HG02938 (cell line): ENCODE data around the gene SLC6A6.

Source experiments
- ATAC-seq: cut with Tn5 transposase; IDR thresholded peaks from one replicate; pipeline ENCODE4 v1.9.1; 2021; ENCODE audit warnings: mild to moderate bottlenecking, moderate library complexity; ENCODE audit not compliant: unreplicated experiment

Gene SLC6A6

DNA sequence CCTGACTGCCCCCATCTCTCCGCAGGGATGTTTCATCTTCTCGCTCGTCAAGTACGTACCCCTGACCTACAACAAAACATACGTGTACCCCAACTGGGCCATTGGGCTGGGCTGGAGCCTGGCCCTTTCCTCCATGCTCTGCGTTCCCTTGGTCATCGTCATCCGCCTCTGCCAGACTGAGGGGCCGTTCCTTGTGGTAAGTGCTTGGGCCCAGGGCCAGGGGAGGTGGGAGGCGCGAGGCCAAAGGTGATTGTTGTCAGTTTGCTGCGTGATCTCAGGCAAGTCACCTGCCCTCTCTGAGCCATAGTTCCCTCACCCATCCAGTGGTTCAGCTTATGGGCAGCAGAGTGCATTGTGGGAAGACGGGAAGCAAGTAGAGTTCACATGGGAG lies 79.2 kb downstream of the SLC6A6 start:
- no peak for ATAC-seq

DNA sequence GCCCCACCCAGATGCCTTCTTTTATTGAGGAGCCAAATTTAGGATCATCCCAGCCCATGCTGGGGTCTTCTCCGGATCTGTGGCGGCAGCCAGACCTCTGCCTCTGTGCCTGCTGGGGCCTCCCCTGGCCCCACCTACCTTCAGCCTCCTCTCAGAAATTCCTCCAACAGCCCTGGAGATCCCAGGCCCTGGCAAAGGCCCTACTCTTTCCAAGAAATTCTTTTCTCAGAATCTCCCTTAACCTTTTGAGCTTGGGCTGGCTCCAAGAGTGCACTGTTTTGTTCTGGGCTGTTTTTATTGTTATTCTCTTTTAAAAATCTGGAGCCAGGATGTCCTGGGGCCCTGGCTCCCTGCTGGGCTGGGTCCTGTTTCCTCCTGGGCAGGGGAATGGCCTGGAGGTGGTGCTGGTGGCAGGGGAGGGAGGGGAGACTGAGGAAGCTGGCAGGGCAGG lies 79.9 kb downstream of the SLC6A6 start:
- ATAC-seq = no peak

DNA sequence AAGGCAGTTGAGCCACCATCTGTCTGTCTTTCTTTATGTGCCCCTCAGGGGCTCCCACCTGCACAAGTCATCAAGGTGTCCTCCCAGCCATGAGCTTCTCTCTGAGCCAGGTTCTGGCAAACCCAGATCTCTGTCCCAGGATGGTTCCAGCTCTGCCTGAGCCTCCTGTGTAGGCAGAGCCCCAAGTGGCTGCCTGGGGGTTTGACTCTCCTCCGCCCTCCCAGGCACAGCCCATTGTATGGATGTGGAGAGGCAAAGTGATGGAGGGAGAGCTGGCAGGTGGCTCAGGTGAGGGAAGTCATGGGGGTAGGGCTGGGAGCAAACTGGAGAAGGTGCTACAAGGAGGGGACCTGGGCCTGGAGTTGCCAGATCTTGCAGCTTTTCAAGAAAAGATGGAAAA lies 80.9 kb downstream of the SLC6A6 start:
- ATAC-seq = no peak

DNA sequence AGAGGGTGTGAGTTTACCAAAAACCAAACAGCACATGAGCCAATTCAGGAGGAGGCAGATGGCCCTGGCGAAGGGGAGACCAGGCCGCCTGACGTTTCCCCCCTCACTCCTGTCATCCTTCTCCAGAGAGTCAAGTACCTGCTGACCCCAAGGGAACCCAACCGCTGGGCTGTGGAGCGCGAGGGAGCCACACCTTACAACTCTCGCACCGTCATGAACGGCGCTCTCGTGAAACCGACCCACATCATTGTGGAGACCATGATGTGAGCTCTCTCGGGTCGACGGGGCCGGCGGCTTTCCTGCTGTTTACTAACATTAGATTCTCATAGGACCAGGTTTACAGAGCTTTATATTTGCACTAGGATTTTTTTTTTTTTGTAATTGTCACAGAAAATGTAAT lies 82.3 kb downstream of the SLC6A6 start:
- no peak for ATAC-seq

DNA sequence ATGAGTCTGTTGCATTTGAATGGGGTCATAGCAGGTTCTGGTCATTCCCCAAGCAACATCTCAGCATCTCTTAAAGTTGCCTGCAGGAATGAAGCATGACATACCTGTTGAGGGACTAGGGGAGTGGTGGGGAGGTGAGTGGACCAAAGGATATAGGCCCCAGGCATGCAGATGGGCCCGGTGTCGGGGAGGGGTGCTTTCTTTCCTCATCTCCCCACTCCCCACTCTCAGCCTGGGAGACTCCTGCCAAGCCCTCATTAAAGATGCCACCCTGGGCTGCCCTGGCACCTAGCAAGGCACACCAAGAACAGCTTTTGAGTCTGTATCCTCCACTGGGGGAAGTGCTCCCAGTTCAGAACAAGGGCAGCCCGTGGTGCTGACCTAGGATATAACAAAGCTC lies 83.6 kb downstream of the SLC6A6 start:
- no peak for ATAC-seq

DNA sequence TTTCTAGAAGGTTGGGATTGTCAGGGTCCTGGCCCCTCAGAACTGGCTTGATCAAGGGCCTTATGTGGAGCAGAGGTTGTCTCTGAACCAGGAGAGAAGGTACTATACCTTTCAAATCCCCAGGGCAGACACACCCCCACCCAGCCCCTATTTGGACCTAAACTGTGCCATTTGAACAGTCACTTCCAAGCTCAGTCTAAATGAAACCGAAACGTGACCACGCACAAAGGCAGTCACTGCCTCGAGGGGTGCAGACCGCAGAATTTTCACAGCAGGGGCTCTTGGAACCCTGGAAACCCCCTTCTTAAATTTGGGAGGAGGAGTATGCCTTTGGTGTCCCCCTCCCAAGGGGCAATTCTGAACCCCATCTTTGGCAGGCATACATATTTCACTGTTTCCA lies 84.1 kb downstream of the SLC6A6 start:
- no peak for ATAC-seq

DNA sequence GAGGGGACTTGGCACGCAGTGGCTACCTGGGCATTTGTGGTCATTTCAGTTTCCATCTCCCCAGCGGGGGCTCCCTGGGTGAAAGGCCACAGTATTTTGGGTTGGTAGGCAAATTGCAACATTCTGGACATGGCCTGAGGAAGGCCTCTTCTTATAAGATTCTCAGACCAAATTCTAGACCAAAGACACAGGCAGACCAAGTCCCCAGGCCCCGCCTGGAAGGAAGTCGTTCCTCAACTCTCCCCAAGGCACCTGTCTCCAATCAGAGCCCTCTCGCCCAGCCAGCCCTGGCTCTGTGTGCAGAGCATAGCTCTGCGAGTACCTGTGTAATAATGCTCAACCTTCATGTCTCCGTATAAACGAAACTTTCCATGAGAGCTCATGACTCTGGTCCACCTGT lies 84.7 kb downstream of the SLC6A6 start:
- no peak for ATAC-seq

DNA sequence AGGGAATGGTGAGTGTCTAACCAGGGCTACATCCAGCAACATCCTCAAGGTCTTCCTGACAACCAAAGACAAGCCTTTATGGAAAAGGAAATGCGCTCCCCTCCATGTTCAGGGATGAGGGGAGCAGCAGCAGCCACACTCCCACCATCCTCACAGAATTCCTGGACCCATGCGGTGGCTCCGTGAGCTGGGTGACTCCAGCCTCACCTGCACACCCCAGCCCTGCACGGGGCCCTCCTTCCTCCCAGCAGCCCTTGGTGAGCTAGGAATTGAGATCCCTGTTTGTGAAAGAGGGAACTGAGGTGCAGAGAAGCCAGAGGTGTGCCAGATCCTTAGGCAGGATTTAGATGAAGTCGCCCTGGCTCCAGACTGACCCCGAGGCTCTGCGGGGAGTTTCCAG lies 85.4 kb downstream of the SLC6A6 start:
- ATAC-seq = no peak

DNA sequence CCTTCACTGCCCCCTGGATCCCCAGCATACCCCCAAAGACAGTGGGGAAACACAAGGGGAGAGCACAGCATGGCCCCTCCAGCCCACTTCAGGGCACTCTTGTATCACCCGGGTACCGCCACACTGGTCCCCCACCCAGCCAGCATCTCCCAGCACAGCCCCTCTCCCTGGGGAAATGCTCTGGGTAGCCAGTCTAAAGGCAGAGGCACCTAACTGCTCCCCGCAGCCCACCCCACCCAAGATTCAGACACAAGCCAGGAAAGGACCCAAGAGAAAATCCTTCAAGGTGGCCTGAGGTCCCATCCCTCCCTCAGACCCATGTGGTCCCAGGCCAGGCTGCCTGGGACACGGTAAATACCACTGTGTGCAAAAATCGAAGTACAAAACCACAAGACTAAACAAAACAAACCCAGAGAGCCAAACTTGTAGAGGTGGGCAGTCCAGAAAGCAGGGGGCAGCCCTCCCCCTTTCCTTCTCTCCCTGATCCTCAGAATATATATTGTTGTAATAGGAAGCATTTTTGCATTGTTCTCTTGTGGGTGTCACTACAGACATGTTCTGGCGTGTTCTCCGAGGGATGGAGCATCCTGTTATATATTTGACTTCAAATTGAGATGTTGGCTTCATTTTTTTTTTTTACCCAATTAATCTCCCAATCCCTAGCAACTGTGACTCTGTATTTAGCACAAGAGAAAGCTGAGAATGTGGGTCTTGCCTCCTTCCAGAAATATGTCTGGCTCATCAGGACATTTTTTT lies 86.1 kb downstream of the SLC6A6 start:
- no peak for ATAC-seq

DNA sequence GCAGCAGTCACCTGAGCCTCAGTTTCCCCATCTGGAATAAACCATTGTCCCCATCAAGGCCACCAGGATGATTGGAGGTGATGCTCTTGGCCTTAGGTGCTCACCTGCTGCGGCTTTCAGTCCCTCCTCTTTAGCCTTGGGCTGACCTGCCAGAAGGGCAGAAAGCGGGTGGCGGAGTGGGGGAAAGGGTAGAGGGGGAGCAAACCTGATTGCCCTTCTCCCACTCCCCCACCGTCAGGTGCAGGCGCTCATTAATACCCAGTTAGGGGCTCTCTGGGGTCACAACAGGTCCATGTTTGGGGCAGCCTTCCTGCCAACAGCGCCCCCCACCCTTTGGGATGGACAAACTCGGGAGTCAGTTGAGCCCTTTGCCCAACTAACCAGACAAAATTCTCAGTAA lies 87.2 kb downstream of the SLC6A6 start:
- no peak for ATAC-seq

DNA sequence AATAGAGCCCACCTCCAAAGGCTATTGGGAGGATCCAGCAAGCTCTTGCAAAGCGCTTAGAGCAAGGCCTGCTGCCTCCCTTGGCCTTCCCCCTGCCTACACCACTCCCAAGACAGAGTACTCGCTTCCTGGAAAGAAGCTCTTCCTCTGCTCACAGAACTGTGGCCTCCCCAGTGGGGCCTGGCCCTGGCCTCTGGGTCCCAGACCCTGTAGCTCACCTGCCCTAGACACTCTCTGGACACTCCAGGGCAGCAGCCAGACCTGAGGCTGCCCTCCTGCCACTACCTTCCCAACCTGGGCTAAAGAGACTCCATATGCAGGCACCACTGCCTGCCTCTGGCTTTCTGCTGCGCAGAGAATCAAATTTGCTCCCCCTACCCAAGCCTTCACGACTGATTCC lies 87.8 kb downstream of the SLC6A6 start:
- no peak for ATAC-seq

DNA sequence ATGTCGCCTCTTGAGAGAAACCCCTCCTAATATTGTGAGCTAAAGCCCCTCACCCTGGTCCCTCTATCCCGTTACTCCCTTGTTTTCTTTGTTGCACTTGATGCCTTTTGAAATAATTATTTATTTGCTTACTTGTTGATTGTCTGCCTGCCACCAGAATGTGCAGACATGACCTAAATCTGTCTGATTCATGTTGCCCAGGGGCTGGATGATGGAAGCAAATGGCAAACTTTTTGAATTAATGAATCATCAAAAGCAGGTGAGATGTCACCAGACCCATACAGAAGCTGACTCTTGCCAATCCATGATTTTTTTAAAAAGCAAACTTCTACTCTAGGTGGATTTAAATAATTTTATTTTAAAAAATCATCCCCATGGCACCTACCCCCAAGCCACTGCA lies 88.4 kb downstream of the SLC6A6 start:
- no peak for ATAC-seq

DNA sequence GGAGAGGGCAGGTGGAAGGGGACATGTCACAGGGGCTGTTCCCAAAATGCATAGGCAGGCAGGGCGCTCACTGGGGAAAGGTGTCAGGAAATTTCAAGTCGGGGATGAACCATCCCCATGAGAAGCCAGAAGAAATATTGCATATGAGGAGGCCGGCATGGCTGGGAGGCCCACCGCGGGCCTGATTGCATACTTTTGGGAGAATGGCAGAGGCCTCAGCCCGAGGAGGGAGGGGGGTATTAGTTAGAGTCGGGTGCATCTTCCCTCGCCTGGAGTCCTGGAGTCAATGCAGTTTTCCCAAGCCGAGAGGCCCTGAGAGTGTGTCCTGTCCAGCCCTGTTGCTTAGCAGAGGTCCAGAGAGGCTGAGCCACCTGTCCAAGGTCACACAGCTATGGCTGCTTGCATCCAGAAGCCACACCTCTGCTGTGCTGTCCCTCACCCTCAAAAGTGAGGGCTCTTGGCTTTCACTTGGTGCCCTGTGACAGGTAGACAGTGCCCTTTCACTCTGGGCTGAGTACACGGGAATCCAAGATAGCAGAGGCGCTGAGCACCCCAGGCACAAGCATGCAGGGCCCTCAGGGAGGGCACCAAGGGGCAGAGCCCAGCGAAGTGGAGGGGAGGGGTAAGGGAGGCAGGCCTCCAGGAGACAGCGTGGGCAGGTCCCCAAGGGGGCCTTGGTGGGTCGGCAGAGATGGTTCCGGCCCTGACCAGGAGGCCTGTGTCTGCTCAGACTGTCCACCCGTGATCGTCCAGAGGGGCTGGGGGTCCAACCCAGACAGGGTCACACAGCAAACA lies 89.2 kb downstream of the SLC6A6 start:
- no peak for ATAC-seq

DNA sequence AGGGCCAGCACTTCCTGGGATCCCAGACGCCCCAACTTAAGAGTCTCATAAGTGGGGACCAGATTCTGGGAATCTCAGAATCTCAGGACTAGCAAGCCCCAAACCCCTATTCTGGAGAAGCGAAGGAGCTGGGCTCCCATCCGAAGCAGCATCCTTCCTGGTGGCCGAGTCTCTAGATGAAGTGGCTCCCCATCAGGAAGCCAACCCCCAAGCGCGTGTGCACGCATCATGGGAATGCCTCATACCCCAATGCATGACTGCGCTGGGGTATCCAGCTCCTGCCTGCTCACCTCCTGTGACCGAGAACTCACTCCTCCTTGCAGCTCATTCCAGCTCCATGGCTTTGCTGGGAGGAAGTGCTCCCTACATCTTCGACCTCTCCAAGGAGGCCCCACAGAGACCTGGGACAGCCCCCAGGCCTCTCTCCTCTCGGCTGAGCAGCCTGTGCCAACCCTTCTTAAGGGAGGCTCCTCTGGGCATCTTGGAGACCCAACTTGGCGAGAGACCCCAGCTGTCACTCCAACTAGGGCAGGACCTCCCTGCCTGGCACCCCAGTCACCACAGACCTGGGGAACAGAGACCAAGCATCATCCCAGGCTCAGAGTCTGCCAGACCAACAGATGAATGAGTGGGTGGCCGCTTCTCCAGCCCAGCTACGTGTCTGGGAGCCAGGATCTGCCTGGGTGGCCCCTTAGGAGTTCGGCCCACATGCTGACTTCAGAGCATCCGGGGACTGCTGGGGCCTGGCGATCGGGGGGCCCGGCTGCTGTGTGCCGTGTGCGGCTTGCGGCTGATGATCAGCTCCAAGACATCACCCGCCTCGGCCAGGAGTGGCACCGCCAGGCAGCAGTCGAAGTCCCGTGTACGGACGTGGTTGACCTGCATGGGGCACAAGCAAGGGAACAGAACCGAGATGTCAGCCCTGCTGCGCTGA lies 90.8 kb downstream of the SLC6A6 start:
- no peak for ATAC-seq

DNA sequence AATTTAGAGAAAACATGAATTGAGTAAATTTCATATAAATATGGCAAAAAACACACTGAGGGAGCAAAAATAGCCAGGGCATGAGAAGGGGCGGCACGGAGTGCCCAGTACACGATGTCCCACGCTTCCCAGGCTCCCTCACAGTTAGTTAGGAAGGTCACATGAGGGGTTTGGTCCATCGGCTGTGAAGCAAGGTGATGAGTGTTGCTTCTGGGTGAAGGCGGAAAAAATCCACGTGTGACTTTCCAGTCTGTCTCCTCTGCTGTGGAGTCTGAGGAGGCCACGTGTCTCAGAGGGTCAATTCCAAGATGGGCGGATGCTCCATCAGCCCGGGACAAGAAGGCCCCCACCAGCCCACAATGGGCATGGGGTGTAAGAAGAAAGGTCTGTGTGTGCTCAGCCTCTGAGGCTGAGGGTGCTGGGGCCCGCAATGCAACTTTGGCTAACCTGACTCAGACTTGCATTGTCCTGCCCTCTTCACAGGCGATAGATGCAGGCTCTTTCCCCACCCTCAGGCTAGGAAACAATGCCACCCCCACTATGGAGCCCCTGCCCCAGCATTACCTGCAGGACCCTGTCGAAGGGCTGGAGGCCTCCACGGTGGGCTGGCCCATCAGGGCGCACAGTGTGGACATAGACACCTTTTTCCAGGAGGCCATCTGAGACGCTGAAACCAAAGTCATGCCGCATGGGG lies 92.0 kb downstream of the SLC6A6 start:
- no peak for ATAC-seq

DNA sequence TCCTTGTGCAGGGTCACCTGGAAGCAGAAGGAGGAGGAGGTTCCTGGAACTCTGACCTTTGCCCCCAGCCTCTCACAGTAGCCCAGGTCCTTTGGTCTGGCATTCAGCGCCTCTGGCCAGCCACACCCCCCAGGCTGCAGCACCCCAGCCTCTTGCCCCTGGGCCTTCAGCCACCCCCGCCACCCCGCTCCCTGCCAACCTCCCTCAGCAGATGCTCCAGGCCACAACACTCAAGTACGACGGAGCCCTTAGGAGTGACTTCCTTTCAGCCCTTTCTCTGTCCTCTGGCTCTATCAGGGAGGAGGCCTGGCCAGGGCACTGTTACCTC lies 92.5 kb downstream of the SLC6A6 start:
- no peak for ATAC-seq

DNA sequence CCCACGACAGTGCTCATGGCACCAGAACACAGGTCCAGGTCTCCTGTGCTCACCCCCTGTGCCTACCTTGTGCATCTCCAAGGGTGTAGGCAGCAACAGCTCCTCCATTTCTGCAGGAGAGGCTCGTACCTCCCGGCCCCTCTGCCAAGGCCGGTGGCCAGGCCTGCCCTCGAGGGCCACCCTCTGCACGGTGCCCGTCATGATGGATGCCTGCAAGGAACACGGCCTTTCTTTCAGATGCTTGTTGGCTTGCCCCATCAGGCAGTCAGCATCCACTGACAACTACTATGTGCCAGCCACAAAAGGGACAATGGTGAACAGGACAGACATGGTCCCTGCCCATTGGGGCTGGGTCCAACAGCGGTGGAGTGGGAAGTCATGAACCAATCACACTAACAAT lies 93.9 kb downstream of the SLC6A6 start:
- ATAC-seq = no peak

DNA sequence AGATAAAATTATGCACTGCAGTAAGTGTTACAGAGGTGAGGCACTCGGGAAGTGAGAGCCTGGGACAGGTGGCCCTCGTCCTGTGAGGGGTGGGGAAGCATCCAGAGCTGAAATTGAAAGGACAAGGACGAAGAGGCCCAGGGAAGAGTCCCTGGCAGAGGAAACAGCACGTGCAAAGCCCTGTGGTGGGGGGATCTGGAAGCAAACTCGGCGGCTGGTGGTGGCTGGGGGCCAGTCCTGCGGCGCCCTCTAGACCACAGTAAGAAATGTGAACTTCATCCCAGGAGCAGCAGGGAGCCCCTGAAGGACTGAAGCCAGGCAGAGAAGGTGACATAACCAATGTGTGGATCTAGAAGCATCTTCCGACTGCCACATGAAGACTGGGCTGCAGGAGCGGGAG lies 94.9 kb downstream of the SLC6A6 start:
- no peak for ATAC-seq

DNA sequence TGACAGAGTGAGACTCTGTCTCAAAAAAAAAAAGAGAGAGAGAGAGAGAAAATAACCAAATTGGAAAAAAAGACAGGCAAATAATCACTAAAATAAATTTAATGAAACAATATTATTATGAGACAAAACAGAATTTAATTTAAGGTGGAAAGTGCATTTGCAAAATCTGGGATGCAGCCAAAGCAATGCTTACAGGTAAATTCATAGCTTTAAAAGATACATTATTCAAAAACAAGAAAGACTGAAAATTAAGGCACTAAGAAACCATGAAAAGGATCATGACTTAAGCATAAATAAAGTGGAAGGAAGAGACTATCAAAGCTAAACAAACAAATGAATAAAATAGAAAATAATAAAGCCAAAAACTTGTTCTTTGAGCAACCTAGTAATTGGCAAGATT lies 100.1 kb downstream of the SLC6A6 start:
- no peak for ATAC-seq

DNA sequence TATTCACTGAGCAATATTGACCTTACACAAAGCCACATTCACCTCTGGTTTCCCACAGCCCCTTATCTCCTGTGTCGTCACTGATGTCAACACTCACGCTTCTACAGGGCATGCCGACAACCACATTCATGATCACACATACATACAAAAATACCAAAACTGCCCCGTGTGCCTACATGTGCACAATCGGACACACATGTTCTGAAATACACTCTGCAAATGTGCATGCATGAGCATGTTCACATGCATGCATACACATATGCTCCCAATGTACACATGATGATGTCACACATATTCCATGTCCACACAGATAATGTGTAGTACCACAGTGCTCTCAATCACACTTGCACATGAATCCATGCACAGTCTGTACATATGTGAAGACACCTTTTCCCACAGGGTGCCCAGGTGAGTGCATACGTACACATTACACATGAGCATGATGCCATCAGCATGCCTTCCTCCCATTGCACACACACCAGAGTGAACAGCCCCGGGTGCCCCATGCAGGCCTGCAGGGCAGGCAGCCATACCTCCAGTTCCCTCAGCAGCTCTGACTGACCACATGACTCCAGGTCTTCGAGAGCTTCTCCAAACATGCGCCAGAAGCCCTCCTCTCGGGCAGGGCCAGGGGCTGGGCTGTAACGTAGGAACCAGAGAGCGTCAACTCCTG lies 100.8 kb downstream of the SLC6A6 start:
- no peak for ATAC-seq
